ENCODE data around the gene CMPK1. TPM values are rescaled to one million over a fixed set of nuclear protein-coding genes. Genes with fewer than 3 reads are reported as not detected.

Gene CMPK1
- total and polyA plus RNA-seq, 2 of the 8 experiments (the other 6 are each of a cell fraction or from before 2014, with no cell fraction given) = 6.0 to 36.9 TPM

GRCh38 chr1:47412437-47412836, 78.8 kb downstream of the CMPK1 start (continued):
- TF ChIP-seq TAF1 (IDR thresholded peaks at IDR 0.05; ENCODE audit: low read depth, low read length) (no peak), BACH1 (IDR thresholded peaks at IDR 0.05; ENCODE audit: low read length) (no peak), PHF8 (conservative IDR thresholded peaks at IDR 0.05; ENCODE audit: low read depth, low read length) (no peak), TBP (IDR thresholded peaks at IDR 0.05; ENCODE audit: low read depth, low read length) (no peak), JUND (IDR thresholded peaks at IDR 0.05; ENCODE audit: low read length) (no peak)
